Smooth muscle cell (in vitro differentiated cells): ENCODE data around the gene MRPS10. TPM values are rescaled to one million over a fixed set of nuclear protein-coding genes. Genes with fewer than 3 reads are reported as not detected.

Experiments used
- DNase-seq: peaks from one replicate; lab custom pipeline; 2025; ENCODE audit not compliant: unreplicated experiment; lab: John Stamatoyannopoulos, UW
- H2AFZ ChIP-seq: fragments of 200-600 bp; sonication (generic); 2 replicates; pipeline ENCODE4 v1.6.0; 2016; ENCODE audit warnings: antibody characterized with exemption, low read depth, mild to moderate bottlenecking
- H3F3A ChIP-seq: fragments of 200-600 bp; sonication (generic); 2 replicates; pipeline ENCODE4 v1.6.0; 2017; ENCODE audit warnings: antibody characterized with exemption, low read depth
- H3K27ac ChIP-seq: fragments of 200-600 bp; sonication (generic); 2 replicates; pipeline ENCODE4 v1.5.1; 2016; ENCODE audit warnings: low read depth, mild to moderate bottlenecking
- H3K27me3 ChIP-seq: fragments of 200-600 bp; sonication (generic); 2 replicates; pipeline ENCODE4 v1.6.1; 2016; ENCODE audit warnings: low read depth, mild to moderate bottlenecking
- H3K36me3 ChIP-seq: fragments of 200-600 bp; sonication (generic); 2 replicates; pipeline ENCODE4 v1.5.1; 2016; ENCODE audit warnings: low read depth
- H3K4me1 ChIP-seq: fragments of 200-600 bp; sonication (generic); 2 replicates; pipeline ENCODE4 v1.5.1; 2016; ENCODE audit warnings: low read depth
- H3K4me2 ChIP-seq: fragments of 200-600 bp; sonication (generic); 2 replicates; pipeline ENCODE4 v1.6.0; 2016; ENCODE audit warnings: mild to moderate bottlenecking
- H3K4me3 ChIP-seq: fragments of 200-600 bp; sonication (generic); 2 replicates; pipeline ENCODE4 v1.5.1; 2016; ENCODE audit warnings: mild to moderate bottlenecking
- H3K79me2 ChIP-seq: fragments of 200-600 bp; sonication (generic); 2 replicates; pipeline ENCODE4 v1.6.0; 2016; ENCODE audit warnings: low read depth, mild to moderate bottlenecking
- H3K9ac ChIP-seq: fragments of 200-600 bp; sonication (generic); 2 replicates; pipeline ENCODE4 v1.6.0; 2016; ENCODE audit warnings: low read depth
- H3K9me3 ChIP-seq: fragments of 200-600 bp; sonication (generic); replicated peaks from 2 replicates; pipeline ENCODE4 v1.5.1; 2016; ENCODE audit warnings: low read depth
- H4K20me1 ChIP-seq: fragments of 200-600 bp; sonication (generic); 2 replicates; pipeline ENCODE4 v1.6.0; 2016; ENCODE audit warnings: low read depth
- WGBS: methylation state at CpG from one replicate; pipeline ENCODE4 v1.1.7; 2016; ENCODE audit warnings: low lambda C conversion rate; 5-methylcytosine and 5-hydroxymethylcytosine counted together
- polyA plus RNA-seq: library from polyadenylated mRNA; unstranded; fragments of >200 nt; fragmentation: Nextera tagmentation; extraction: Ambion mirVana; gene quantifications from 2 replicates; pipeline ENCODE4 v1.2.1, GENCODE V29; 2016
- total RNA-seq: library from RNA; depleted of rRNA; stranded (reverse); fragments of >200 nt; gene quantifications from 2 replicates; pipeline ENCODE4 v1.2.3, GENCODE V29; 2014
- TF ChIP-seq, protein P1 (sequence below): fragments of 200-600 bp; sonication (generic); IDR thresholded peaks from 2 replicates; pipeline ENCODE4 v1.5.1; 2017; ENCODE audit warnings: borderline replicate concordance, mild to moderate bottlenecking, antibody characterized with exemption; ENCODE audit not compliant: insufficient read depth, poor library complexity, severe bottlenecking

The MRPS10 gene
- total and polyA plus RNA-seq, 2 experiments from 2014 or later = 41.1 to 47.8 TPM

GRCh38 chr6:42230345-42231321, 13.0 kb upstream of the MRPS10 start:
- H3K79me2 ChIP-seq = no peaks in the 10 kb centered on the region
- WGBS = 85% methylated on average over 8 of the region's 8 CpGs
- no peaks in the 10 kb centered on the region for H3K36me3 ChIP-seq
- TF ChIP-seq, protein P1, sequence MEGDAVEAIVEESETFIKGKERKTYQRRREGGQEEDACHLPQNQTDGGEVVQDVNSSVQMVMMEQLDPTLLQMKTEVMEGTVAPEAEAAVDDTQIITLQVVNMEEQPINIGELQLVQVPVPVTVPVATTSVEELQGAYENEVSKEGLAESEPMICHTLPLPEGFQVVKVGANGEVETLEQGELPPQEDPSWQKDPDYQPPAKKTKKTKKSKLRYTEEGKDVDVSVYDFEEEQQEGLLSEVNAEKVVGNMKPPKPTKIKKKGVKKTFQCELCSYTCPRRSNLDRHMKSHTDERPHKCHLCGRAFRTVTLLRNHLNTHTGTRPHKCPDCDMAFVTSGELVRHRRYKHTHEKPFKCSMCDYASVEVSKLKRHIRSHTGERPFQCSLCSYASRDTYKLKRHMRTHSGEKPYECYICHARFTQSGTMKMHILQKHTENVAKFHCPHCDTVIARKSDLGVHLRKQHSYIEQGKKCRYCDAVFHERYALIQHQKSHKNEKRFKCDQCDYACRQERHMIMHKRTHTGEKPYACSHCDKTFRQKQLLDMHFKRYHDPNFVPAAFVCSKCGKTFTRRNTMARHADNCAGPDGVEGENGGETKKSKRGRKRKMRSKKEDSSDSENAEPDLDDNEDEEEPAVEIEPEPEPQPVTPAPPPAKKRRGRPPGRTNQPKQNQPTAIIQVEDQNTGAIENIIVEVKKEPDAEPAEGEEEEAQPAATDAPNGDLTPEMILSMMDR = peak; percentile 27
- no peaks in the 10 kb centered on the region for H3F3A ChIP-seq
- no peaks in the 10 kb centered on the region for H3K9me3 ChIP-seq
- H3K9ac ChIP-seq = no peak overlapping the region
- H3K4me1 ChIP-seq = no peaks in the 10 kb centered on the region
- no peaks in the 10 kb centered on the region for H4K20me1 ChIP-seq
- H3K27me3 ChIP-seq = no peaks in the 10 kb centered on the region
- no peak overlapping the region for H3K4me3 ChIP-seq
- H3K4me2 ChIP-seq = no peak overlapping the region
- DNase-seq = no peak
- no peak overlapping the region for H2AFZ ChIP-seq
- no peak overlapping the region for H3K27ac ChIP-seq

- H3K4me2 ChIP-seq = no peak overlapping the region
- H3K4me3 ChIP-seq = no peak overlapping the region
- H3K36me3 ChIP-seq = no peaks in the 10 kb centered on the region
- 92% methylated on average over 6 of the region's 6 CpGs for WGBS
- H3K9me3 ChIP-seq = no peaks in the 10 kb centered on the region
- no peaks in the 10 kb centered on the region for H3K4me1 ChIP-seq
- no peaks in the 10 kb centered on the region for H4K20me1 ChIP-seq
- no peak overlapping the region for H3K27ac ChIP-seq
- no peaks in the 10 kb centered on the region for H3K27me3 ChIP-seq
- no peaks in the 10 kb centered on the region for H3F3A ChIP-seq
- H2AFZ ChIP-seq = no peak overlapping the region
- DNase-seq = no peak
- no peaks in the 10 kb centered on the region for H3K79me2 ChIP-seq
- TF ChIP-seq, protein P1 = no peak
- H3K9ac ChIP-seq = no peak overlapping the region
Observed at GRCh38 chr6:42229506-42230119, 12.0 kb upstream of the MRPS10 start.

- TF ChIP-seq, protein P1 = no peak
- Histone ChIP-seq H2AFZ (no peak overlapping the region), H3K36me3 (no peaks in the 10 kb centered on the region), H3K27ac (no peak overlapping the region), H3K4me2 (no peak overlapping the region), H3K27me3 (no peaks in the 10 kb centered on the region), H3K79me2 (no peaks in the 10 kb centered on the region), H3K9ac (no peak overlapping the region), H3K4me1 (no peaks in the 10 kb centered on the region), H4K20me1 (no peaks in the 10 kb centered on the region), H3K9me3 (no peaks in the 10 kb centered on the region), H3F3A (no peaks in the 10 kb centered on the region), H3K4me3 (no peak overlapping the region)
- no peak for DNase-seq
- 93% methylated on average over 15 of the region's 15 CpGs for WGBS
Observed at GRCh38 chr6:42228305-42228704, 10.6 kb upstream of the MRPS10 start.
